Measurements from ENCODE around the gene SLCO3A1. TPM values are rescaled to one million over a fixed set of nuclear protein-coding genes. Genes with fewer than 3 reads are reported as not detected.

Gene SLCO3A1
- total and polyA plus RNA-seq, 12 donors = 1.8 to 26.6 (median 17.2) TPM

DNA sequence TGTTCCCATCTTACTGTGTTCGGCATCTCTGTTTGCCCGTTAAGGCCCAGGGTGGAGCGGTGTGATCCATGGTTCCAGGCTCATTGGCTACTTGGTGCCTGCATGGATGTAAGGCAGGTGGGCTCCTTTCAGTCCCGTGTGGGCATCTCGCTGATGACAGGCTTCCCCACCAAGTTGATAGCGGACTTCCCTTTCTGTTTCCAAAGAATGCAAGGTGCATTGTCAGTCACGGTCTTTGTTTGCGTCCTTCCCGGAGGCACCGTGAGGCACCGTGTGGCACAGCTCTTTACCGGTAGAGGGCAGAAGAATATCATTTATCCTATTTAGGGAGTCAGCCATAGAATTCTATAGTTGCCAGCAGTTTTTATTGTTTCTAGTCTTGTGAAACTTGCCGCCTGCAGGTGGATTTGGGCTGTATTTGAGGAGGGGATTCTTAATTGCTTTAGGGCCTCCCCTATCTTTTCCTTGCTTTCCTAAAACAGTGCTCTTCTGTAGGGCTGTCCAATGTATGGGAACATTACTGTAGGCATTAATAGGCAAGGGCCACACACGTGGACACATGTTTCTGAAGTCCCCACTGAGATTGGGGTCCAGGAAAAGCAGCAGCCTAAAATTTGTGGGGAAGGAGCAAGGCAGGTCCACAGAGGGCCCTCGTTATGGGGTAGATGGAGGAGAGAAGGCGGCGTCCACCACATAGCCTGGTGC lies 244.1 kb downstream of the SLCO3A1 start:
- Histone ChIP-seq H3K27ac (no peak overlapping the region), H3K9me3 (replicated peaks in 1 of 3) (no peaks in the 10 kb centered on the region), H3K4me3 (no peak overlapping the region), H3K36me3 (replicated peaks in 1 of 2) (no peaks in the 10 kb centered on the region), H3K27me3 (no peaks in the 10 kb centered on the region), H3K4me1 (replicated peaks in 1 of 2) (peaks cover 0 to 3% of the 10 kb centered on the region in 2 donors)
- peak; percentile 31 to 68 (median 50) for DNase-seq
- no peak for TF ChIP-seq POLR2A (IDR thresholded peaks at IDR 0.05)
- TF ChIP-seq, protein P1, sequence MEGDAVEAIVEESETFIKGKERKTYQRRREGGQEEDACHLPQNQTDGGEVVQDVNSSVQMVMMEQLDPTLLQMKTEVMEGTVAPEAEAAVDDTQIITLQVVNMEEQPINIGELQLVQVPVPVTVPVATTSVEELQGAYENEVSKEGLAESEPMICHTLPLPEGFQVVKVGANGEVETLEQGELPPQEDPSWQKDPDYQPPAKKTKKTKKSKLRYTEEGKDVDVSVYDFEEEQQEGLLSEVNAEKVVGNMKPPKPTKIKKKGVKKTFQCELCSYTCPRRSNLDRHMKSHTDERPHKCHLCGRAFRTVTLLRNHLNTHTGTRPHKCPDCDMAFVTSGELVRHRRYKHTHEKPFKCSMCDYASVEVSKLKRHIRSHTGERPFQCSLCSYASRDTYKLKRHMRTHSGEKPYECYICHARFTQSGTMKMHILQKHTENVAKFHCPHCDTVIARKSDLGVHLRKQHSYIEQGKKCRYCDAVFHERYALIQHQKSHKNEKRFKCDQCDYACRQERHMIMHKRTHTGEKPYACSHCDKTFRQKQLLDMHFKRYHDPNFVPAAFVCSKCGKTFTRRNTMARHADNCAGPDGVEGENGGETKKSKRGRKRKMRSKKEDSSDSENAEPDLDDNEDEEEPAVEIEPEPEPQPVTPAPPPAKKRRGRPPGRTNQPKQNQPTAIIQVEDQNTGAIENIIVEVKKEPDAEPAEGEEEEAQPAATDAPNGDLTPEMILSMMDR (IDR thresholded peaks at IDR 0.05) = peak; percentile 68 to 82 (median 80)
- intact Hi-C loops (cut with DNase I) = loop anchor here in 1 of 2 donors (5.0 to 10.0 kb wide), 3 partner anchors 110 to 617 kb away; no protein-coding TSS in a partner anchor
- WGBS, 4 donors = 39 to 44% (median 41%) methylated on average over 15 to 17 of the region's 17 CpGs

DNA sequence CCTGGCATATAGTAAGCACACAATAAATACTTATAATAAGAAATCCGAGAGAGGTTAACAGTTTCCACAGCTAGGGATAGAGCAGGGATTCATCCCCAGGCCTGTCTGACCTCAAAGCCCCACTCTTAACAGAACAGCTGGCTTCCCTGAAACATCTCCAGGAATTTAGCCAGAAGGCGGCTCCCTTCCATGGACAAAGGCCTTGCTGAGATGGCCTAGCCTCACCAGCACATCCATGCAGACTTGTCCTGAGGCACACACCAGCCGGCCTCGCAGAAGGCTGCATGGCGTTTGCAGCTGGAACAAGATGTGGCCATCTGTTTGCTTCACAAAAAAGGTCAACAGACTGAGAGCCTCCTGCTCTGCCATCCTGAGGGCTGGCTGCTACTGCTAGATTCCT lies 245.4 kb downstream of the SLCO3A1 start:
- 60 to 81% (median 79%) methylated on average over 3 to 5 of the region's 5 CpGs for WGBS, 4 donors
- intact Hi-C loops (cut with DNase I) = loop anchor here in 1 of 2 donors (5.0 to 10.0 kb wide), 3 partner anchors 108 to 616 kb away; no protein-coding TSS in a partner anchor
- DNase-seq = no peak
- no peaks in the 10 kb centered on the region for H3K9me3 ChIP-seq (replicated peaks in 1 of 3)
- no peak overlapping the region for H3K4me3 ChIP-seq
- TF ChIP-seq, protein P1 (IDR thresholded peaks at IDR 0.05) = no peak
- TF ChIP-seq POLR2A (IDR thresholded peaks at IDR 0.05) = no peak
- no peaks in the 10 kb centered on the region for H3K36me3 ChIP-seq (replicated peaks in 1 of 2)
- no peaks in the 10 kb centered on the region for H3K27me3 ChIP-seq
- H3K27ac ChIP-seq = no peak overlapping the region
- peaks cover 0 to 3% of the 10 kb centered on the region in 2 donors for H3K4me1 ChIP-seq (replicated peaks in 1 of 2)

DNA sequence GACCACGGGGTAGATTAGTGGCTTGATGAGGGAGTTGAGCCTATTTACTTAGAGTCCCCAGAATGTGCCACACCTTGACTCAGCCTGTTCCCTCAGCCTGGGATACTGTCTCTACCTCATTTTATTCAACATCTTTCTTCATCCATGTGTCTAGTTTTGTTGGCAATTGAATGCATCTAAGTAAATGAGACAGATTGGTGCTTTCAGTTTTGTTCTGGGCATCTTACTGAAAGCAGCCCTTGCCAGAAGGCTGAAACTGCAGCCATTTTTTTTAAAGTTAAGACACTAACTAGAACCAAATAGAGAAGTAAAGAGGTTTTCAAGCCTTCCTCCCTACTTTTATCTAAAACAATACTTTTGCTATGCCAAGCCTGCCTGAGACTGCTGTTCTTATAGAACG lies 246.8 kb downstream of the SLCO3A1 start:
- no peak for DNase-seq
- no peaks in the 10 kb centered on the region for H3K9me3 ChIP-seq (replicated peaks in 1 of 3)
- intact Hi-C loops (cut with DNase I) = loop anchor here in 1 of 2 donors (10.0 kb wide), 1 partner anchor 54 kb away; no protein-coding TSS in a partner anchor
- no peak overlapping the region for H3K27ac ChIP-seq
- peaks cover 0 to 3% of the 10 kb centered on the region in 2 donors for H3K4me1 ChIP-seq (replicated peaks in 1 of 2)
- 93 to 98% (median 95%) methylated on average over 2 of the region's 2 CpGs for WGBS, 4 donors
- no peaks in the 10 kb centered on the region for H3K27me3 ChIP-seq
- no peak overlapping the region for H3K4me3 ChIP-seq
- no peaks in the 10 kb centered on the region for H3K36me3 ChIP-seq (replicated peaks in 1 of 2)
- TF ChIP-seq, protein P1 (IDR thresholded peaks at IDR 0.05) = no peak
- TF ChIP-seq POLR2A (IDR thresholded peaks at IDR 0.05) = no peak

DNA sequence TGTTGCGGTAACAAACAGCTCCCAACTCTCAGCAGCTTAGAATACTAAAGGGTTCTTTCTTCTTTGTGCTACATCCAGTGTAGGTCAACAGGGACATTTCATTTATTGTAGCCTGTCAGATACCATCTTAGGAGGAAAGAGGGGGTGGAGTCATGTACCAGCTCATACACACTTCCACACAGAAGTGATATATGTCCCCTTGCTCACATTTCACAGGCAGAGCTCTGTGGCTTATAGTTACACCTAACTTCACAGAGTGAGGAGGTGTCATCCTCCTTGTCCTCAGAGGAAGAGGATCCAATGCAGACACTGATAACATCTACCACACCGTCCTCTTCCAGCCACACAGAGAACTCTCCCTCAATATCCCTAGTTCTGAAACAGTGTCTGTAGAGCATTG lies 247.2 kb downstream of the SLCO3A1 start:
- no peak for TF ChIP-seq POLR2A (IDR thresholded peaks at IDR 0.05)
- TF ChIP-seq, protein P1 (IDR thresholded peaks at IDR 0.05) = no peak
- WGBS, 4 donors = 92 to 96% (median 93%) methylated on average over 2 of the region's 2 CpGs
- Histone ChIP-seq H3K4me3 (no peak overlapping the region), H3K4me1 (replicated peaks in 1 of 2) (peaks cover 0 to 3% of the 10 kb centered on the region in 2 donors), H3K36me3 (replicated peaks in 1 of 2) (no peaks in the 10 kb centered on the region), H3K27ac (no peak overlapping the region), H3K9me3 (replicated peaks in 1 of 3) (no peaks in the 10 kb centered on the region), H3K27me3 (no peaks in the 10 kb centered on the region)
- DNase-seq = no peak
- intact Hi-C loops (cut with DNase I) = loop anchor here in 1 of 2 donors (10.0 kb wide), 1 partner anchor 54 kb away; no protein-coding TSS in a partner anchor

Data from adrenal gland (tissue), 12 donors.